Spleen (tissue), 11 donors: ENCODE results near the gene KCNK13. TPM values are rescaled to one million over a fixed set of nuclear protein-coding genes. Genes with fewer than 3 reads are reported as not detected.

Experiments used
- DNase-seq: peaks from one replicate; pipeline ENCODE4 v3.0.0-alpha.2; 2020
- H3K27ac ChIP-seq, 8 donors: fragments of 200-600 bp; sonication (generic) in 7 of 8; 1 replicate in 4 of 8; 2 replicates in 4 of 8; pipeline versions ENCODE4 v1.5.0 to v1.8.0; 2016 to 2021; ENCODE audit warnings: inconsistent platforms in 4 of 8, mild to moderate bottlenecking in 4 of 8, moderate library complexity in 1 of 8
- H3K27me3 ChIP-seq, 7 donors: fragments of 200-600 bp; sonication (generic) in 6 of 7; replicated peaks in 1 of 7; 1 replicate in 4 of 7; 2 replicates in 3 of 7; pipeline versions ENCODE4 v1.5.0 to v1.8.0; 2016 to 2021; ENCODE audit warnings: inconsistent platforms in 3 of 7, mild to moderate bottlenecking in 1 of 7
- H3K36me3 ChIP-seq, 6 donors: fragments of 200-600 bp; sonication (generic) in 5 of 6; 1 replicate in 4 of 6; 2 replicates in 2 of 6; pipeline versions ENCODE4 v1.5.0 to v1.8.0; 2016 to 2021; ENCODE audit warnings: inconsistent platforms in 2 of 6
- H3K4me1 ChIP-seq, 6 donors: fragments of 200-600 bp; sonication (generic) in 5 of 6; 1 replicate in 3 of 6; 2 replicates in 3 of 6; pipeline versions ENCODE4 v1.5.0 to v1.8.0; 2016 to 2021; ENCODE audit warnings: inconsistent platforms in 3 of 6
- H3K4me3 ChIP-seq, 8 donors: fragments of 200-600 bp; sonication (generic) in 7 of 8; 1 replicate in 4 of 8; 2 replicates in 4 of 8; pipeline versions ENCODE4 v1.5.0 to v1.8.0; 2016 to 2021; ENCODE audit warnings: inconsistent platforms in 4 of 8, mild to moderate bottlenecking in 4 of 8, moderate library complexity in 2 of 8
- H3K9me3 ChIP-seq, 8 donors: fragments of 200-600 bp; sonication (generic) in 7 of 8; 1 replicate in 4 of 8; 2 replicates in 4 of 8; pipeline versions ENCODE4 v1.5.0 to v1.8.0; 2016 to 2021; ENCODE audit warnings: inconsistent platforms in 4 of 8
- CTCF ChIP-seq, 11 experiments: fragments of 200-600 bp in 7 of 11; fragments of 450-650 bp in 4 of 11; sonication (generic) in 4 of 11; IDR thresholded peaks in 8 of 11; conservative IDR thresholded peaks in 3 of 11; 1 replicate in 7 of 11; 2 replicates in 4 of 11; pipeline versions ENCODE4 v1.4.0 to v1.8.0; 2016 to 2021; ENCODE audit warnings: antibody characterized with exemption in 11 of 11, inconsistent platforms in 4 of 11, mild to moderate bottlenecking in 1 of 11
- POLR2A ChIP-seq, 3 donors: fragments of 450-650 bp; IDR thresholded peaks; one replicate each; pipeline ENCODE4 v1.5.1; 2017; ENCODE audit warnings: antibody characterized with exemption in 3 of 3, mild to moderate bottlenecking in 1 of 3
- POLR2AphosphoS5 ChIP-seq, 3 donors: sonication (generic); formaldehyde crosslinking; IDR thresholded peaks; one replicate each; pipeline ENCODE4 v1.5.1; 2017; ENCODE audit warnings: antibody characterized with exemption in 3 of 3
- WGBS, 5 donors: extraction: QIAGEN DNeasy Blood & Tissue Kit in 3 of 5; methylation state at CpG; one replicate each; pipeline versions ENCODE4 v1.1.5 to v1.1.7; 2013 to 2018; 5-methylcytosine and 5-hydroxymethylcytosine counted together
- intact Hi-C: fragments of 100-400 bp; cut with DNase I; formaldehyde crosslinking; loops from one replicate; pipeline ENCODE4 v1.15.0; 2023; ENCODE audit warnings: low total_unique reads
- polyA plus RNA-seq, 3 donors: library from polyadenylated mRNA; stranded (reverse); fragments of 200-250 nt; gene quantifications; one replicate each; pipeline ENCODE4 v1.2.1, GENCODE V29; 2013
- total RNA-seq, 7 donors: library from RNA; depleted of rRNA in 3 of 7; stranded (reverse); fragments of >200 nt in 3 of 7; fragmentation: NEBNext Ultra II Directional in 4 of 7; extraction: Animal tissue kit (Norgen Biotek cat#: 25700) in 4 of 7; gene quantifications; one replicate each; pipeline versions ENCODE4 v1.1.0 to v1.2.1, GENCODE V29; 2016 to 2021
- donor health status: healthy with polysubstance abuse.
- donor health status: DM: no; HTN: no; CAD: no; lungs with moderate emphysema.
- donor health status: DM: no; HTN: no; CAD: no.
- donor health status: Bipolar disorder and iron deficiency.
- donor health status: healthy.
- donor health status: DM: no; HTN: no; CAD: no.
- donor health status: DM: yes; HTN: yes; CAD: no.

The KCNK13 gene
- total and polyA plus RNA-seq, 10 donors, result 0.33 to 1.4 (median 0.94) TPM

GRCh38 chr14:90179809-90180779 lies 118.3 kb downstream of the KCNK13 start:
- intact Hi-C loops, result no loop called here
- 83 to 86% (median 85%) methylated on average over 4 of the region's 4 CpGs for WGBS, 5 donors
- Histone ChIP-seq H3K27me3 (peaks cover 0 to 28% (median 0%) of the 10 kb centered on the region in 7 donors), H3K36me3 (no peaks in the 10 kb centered on the region), H3K27ac (no peak overlapping the region), H3K4me1 (no peaks in the 10 kb centered on the region), H3K9me3 (no peaks in the 10 kb centered on the region), H3K4me3 (no peak overlapping the region)
- no peak for DNase-seq
- TF ChIP-seq CTCF (IDR thresholded peaks at IDR 0.05 in 8 of 11, conservative IDR thresholded peaks at IDR 0.05 in 3 of 11) (no peak), POLR2A (IDR thresholded peaks at IDR 0.05) (no peak), POLR2AphosphoS5 (IDR thresholded peaks at IDR 0.05) (no peak)

- no peak for TF ChIP-seq CTCF (IDR thresholded peaks at IDR 0.05 in 8 of 11, conservative IDR thresholded peaks at IDR 0.05 in 3 of 11)
- TF ChIP-seq POLR2AphosphoS5 (IDR thresholded peaks at IDR 0.05), result no peak
- no peak for TF ChIP-seq POLR2A (IDR thresholded peaks at IDR 0.05)
- intact Hi-C loops, result no loop called here
- Histone ChIP-seq H3K36me3 (no peaks in the 10 kb centered on the region), H3K27ac (no peak overlapping the region), H3K27me3 (peaks cover 0 to 28% (median 0%) of the 10 kb centered on the region in 7 donors), H3K4me1 (no peaks in the 10 kb centered on the region), H3K4me3 (no peak overlapping the region), H3K9me3 (no peaks in the 10 kb centered on the region)
- 95 to 97% (median 95%) methylated on average over 14 of the region's 14 CpGs for WGBS, 5 donors
- no peak for DNase-seq
These were observed 122.3 kb downstream of the KCNK13 start for GRCh38 chr14:90184094-90184493.

- no peaks in the 10 kb centered on the region for H3K4me1 ChIP-seq
- no peaks in the 10 kb centered on the region for H3K36me3 ChIP-seq
- H3K27me3 ChIP-seq, result peaks cover 0 to 28% (median 0%) of the 10 kb centered on the region in 7 donors
- DNase-seq, result no peak
- H3K4me3 ChIP-seq, result no peak overlapping the region
- intact Hi-C loops, result no loop called here
- H3K27ac ChIP-seq, result no peak overlapping the region
- no peaks in the 10 kb centered on the region for H3K9me3 ChIP-seq
- WGBS, 5 donors, result 88 to 93% (median 90%) methylated on average over 23 of the region's 23 CpGs
- TF ChIP-seq CTCF (IDR thresholded peaks at IDR 0.05 in 8 of 11, conservative IDR thresholded peaks at IDR 0.05 in 3 of 11), result no peak
- no peak for TF ChIP-seq POLR2A (IDR thresholded peaks at IDR 0.05)
- no peak for TF ChIP-seq POLR2AphosphoS5 (IDR thresholded peaks at IDR 0.05)
These were observed 122.9 kb downstream of the KCNK13 start for GRCh38 chr14:90184571-90185266.

DNA sequence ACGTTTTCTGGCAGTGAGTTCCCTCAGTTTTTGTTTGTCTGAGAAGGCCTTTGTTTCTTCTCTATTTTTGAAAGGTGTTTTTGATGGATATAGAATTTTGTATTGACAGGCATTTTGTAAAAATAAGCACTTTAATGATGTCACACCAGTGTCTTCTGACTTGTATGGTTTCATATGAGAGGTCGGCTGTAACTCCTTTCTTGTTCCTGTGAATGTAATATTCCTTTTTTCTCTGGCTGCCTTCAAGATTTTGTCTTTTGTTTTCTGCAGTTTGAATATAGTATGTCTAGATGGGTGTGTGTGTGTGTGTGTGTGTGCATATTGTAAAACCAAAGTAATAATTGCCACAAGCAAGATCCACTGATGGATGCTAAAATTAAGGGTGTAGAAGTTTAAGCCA lies 126.8 kb downstream of the KCNK13 start:
- DNase-seq, result no peak
- intact Hi-C loops, result no loop called here
- TF ChIP-seq CTCF (IDR thresholded peaks at IDR 0.05 in 8 of 11, conservative IDR thresholded peaks at IDR 0.05 in 3 of 11) (no peak), POLR2AphosphoS5 (IDR thresholded peaks at IDR 0.05) (no peak), POLR2A (IDR thresholded peaks at IDR 0.05) (no peak)
- Histone ChIP-seq H3K27ac (no peak overlapping the region), H3K36me3 (no peaks in the 10 kb centered on the region), H3K27me3 (peaks cover 0 to 22% (median 0%) of the 10 kb centered on the region in 7 donors), H3K9me3 (no peaks in the 10 kb centered on the region), H3K4me3 (no peak overlapping the region), H3K4me1 (no peaks in the 10 kb centered on the region)
- WGBS, 5 donors, result 88 to 95% (median 93%) methylated on average over 2 of the region's 2 CpGs
